Kidney (tissue), 14 donors: ENCODE measurements around the gene UBP1. TPM values are rescaled to one million over a fixed set of nuclear protein-coding genes. Genes with fewer than 3 reads are reported as not detected.
"Not testable (repeated sequence)": the region's sequence is repeated elsewhere in the genome, so short reads cannot be mapped to it uniquely, and the experiment has no call there.

Source experiments
- DNase-seq, 5 donors: peaks; one replicate each; pipeline ENCODE4 v3.0.0-alpha.2; 2013 to 2020
- FAIRE-seq: peaks from 2 replicates; lab custom pipeline; 2012; peaks lifted over from hg19 to GRCh38; lab: Jason Lieb, UNC
- H3K27ac ChIP-seq, 2 donors: one replicate each; pipeline ENCODE4 v1.7.0; 2013; ENCODE audit warnings: low read depth in 2 of 2, low read length in 2 of 2, inconsistent platforms in 1 of 2
- H3K27me3 ChIP-seq: one replicate; pipeline ENCODE4 v1.7.1; 2013; ENCODE audit warnings: low read length, inconsistent platforms; ENCODE audit not compliant: control insufficient read depth, insufficient read depth
- H3K36me3 ChIP-seq, 3 donors: one replicate each; pipeline versions ENCODE4 v1.7.0 to v1.7.1; 2013; ENCODE audit warnings: low read length in 3 of 3, control low read depth in 1 of 3, inconsistent platforms in 1 of 3; ENCODE audit not compliant: insufficient read depth in 3 of 3, control insufficient read depth in 2 of 3
- H3K4me1 ChIP-seq, 3 donors: one replicate each; pipeline versions ENCODE4 v1.7.0 to v1.7.1; 2013; ENCODE audit warnings: low read length in 3 of 3, inconsistent platforms in 1 of 3, low read depth in 1 of 3; ENCODE audit not compliant: control insufficient read depth in 2 of 3, insufficient read depth in 2 of 3
- H3K4me3 ChIP-seq, 3 donors: one replicate each; pipeline versions ENCODE4 v1.7.0 to v1.8.1; 2013; ENCODE audit warnings: low read length in 3 of 3, control low read depth in 1 of 3, inconsistent platforms in 1 of 3
- H3K9ac ChIP-seq, 3 donors: one replicate each; pipeline versions ENCODE4 v1.7.0 to v1.7.1; 2013; ENCODE audit warnings: low read length in 3 of 3, control low read depth in 1 of 3, inconsistent platforms in 1 of 3
- H3K9me3 ChIP-seq, 3 donors: one replicate each; pipeline versions ENCODE4 v1.7.0 to v1.7.1; 2013; ENCODE audit warnings: low read length in 3 of 3, control low read depth in 1 of 3, inconsistent platforms in 1 of 3; ENCODE audit not compliant: control insufficient read depth in 2 of 3, insufficient read depth in 1 of 3
- intact Hi-C: fragments of 100-400 bp; cut with DNase I; formaldehyde crosslinking; loops from one replicate; pipeline ENCODE4 v1.11.1; 2022
- polyA plus RNA-seq: library from polyadenylated mRNA; stranded (reverse); fragments of 350-450 nt; fragmentation: Illumina TruSeq; extraction: RNeasy Lipid Tissue Mini Kit (QIAGEN cat#74804); gene quantifications from one replicate; pipeline ENCODE4 v1.2.3, GENCODE V29; 2014; ENCODE audit warnings: low read depth, low replicate concordance; ENCODE audit not compliant: insufficient read depth
- total RNA-seq: library from RNA; stranded (reverse); fragmentation: NEBNext Ultra II Directional; extraction: Animal tissue kit (Norgen Biotek cat#: 25700); gene quantifications from one replicate; pipeline ENCODE4 v1.2.1, GENCODE V29; 2021
- TF ChIP-seq, protein P1 (sequence below): IDR thresholded peaks from 3 replicates; pipeline ENCODE4 v1.5.1; 2012; ENCODE audit warnings: mild to moderate bottlenecking, moderate library complexity, borderline replicate concordance; ENCODE audit not compliant: insufficient read depth; ENCODE audit errors: extremely low read depth
- donor health status: control.
- donor health status: control.
- donor health status: control.
- donor health status: control.
- donor health status: control.
- donor health status: DM: yes; HTN: yes; CAD: no.
- donor health status: Normal renal cell carcinoma (clear cell type).

Gene UBP1
- total and polyA plus RNA-seq, 2 donors from 2014 or later, result 20.4 to 57.0 TPM

DNA sequence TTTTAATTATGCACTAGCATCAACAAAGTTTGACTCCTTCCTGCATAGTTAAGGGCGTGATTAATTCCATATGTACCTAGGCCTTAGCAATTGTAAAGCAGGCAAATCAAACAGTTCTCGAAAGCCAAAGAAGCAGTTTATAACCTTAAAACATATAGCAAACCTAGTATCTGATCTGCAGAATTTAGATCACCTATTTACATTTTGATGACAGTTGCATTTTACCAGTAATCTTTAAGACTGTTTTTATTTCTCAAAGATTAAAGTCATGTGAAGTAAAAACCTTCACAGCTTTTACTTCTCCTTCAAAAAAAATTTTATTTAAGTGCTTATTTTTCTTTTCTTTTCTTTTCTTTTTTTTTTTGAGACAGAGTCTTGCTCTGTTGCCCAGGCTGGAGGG, 20.9 kb upstream of the UBP1 start:
- no peak overlapping the region for H3K27ac ChIP-seq
- no peak for FAIRE-seq
- TF ChIP-seq, protein P1, sequence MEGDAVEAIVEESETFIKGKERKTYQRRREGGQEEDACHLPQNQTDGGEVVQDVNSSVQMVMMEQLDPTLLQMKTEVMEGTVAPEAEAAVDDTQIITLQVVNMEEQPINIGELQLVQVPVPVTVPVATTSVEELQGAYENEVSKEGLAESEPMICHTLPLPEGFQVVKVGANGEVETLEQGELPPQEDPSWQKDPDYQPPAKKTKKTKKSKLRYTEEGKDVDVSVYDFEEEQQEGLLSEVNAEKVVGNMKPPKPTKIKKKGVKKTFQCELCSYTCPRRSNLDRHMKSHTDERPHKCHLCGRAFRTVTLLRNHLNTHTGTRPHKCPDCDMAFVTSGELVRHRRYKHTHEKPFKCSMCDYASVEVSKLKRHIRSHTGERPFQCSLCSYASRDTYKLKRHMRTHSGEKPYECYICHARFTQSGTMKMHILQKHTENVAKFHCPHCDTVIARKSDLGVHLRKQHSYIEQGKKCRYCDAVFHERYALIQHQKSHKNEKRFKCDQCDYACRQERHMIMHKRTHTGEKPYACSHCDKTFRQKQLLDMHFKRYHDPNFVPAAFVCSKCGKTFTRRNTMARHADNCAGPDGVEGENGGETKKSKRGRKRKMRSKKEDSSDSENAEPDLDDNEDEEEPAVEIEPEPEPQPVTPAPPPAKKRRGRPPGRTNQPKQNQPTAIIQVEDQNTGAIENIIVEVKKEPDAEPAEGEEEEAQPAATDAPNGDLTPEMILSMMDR, result no peak
- no peak for DNase-seq
- H3K4me1 ChIP-seq, result no peaks in the 10 kb centered on the region
- peaks cover 0 to 16% (median 0%) of the 10 kb centered on the region in 3 donors for H3K9me3 ChIP-seq
- H3K36me3 ChIP-seq, result no peaks in the 10 kb centered on the region
- H3K9ac ChIP-seq, result no peak overlapping the region
- no peak overlapping the region for H3K4me3 ChIP-seq
- intact Hi-C loops, result no loop called here
- no peaks in the 10 kb centered on the region for H3K27me3 ChIP-seq

DNA sequence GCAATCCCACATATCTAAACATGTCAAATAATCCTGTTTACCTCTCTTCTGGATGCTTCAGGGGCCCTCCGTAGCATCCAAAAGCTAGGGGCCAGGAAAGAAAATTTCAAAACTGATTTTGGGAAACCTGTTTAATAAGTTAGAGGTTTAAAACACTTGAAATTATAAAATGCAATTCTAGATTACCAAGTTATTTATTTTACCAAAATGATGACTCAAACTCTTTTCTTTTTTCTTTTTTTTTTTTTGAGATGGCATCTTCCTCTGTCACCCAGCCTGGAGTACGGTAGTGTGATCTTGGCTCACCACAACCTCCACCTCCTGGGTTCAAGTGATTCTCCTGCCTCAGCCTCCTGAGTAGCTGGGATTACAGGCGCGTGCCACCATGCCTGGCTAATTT, 19.4 kb upstream of the UBP1 start:
- intact Hi-C loops, H3K9ac ChIP-seq, H3K27ac ChIP-seq, DNase-seq, H3K4me3 ChIP-seq, FAIRE-seq, H3K4me1 ChIP-seq, H3K36me3 ChIP-seq, H3K27me3 ChIP-seq: not testable (repeated sequence)
- peaks cover 0 to 16% (median 0%) of the 10 kb centered on the region in 3 donors for H3K9me3 ChIP-seq

DNA sequence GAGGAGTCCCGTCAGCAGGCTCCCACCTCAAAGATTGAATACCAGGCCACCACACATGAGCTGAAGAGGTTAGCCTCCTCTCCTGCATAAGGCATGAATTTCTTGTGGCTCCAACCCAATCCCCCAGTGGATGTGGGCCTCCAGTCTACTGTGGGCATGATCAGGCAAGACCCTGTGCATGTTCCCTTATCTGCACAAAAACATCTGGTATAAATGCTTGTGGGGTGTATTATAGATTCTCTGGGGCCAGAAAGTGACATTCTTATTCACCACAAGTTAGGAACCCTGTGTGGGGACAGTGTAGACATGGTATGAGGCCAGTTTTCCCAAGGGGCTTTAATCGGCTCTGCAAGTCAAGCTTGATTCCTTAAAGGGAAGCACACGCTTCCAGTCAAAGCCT, 18.2 kb upstream of the UBP1 start:
- intact Hi-C loops, result no loop called here
- Histone ChIP-seq H3K9ac (no peak overlapping the region), H3K9me3 (peaks cover 0 to 16% (median 0%) of the 10 kb centered on the region in 3 donors), H3K36me3 (no peaks in the 10 kb centered on the region), H3K4me3 (no peak overlapping the region), H3K4me1 (no peaks in the 10 kb centered on the region), H3K27me3 (no peaks in the 10 kb centered on the region), H3K27ac (no peak overlapping the region)
- TF ChIP-seq, protein P1, result no peak
- DNase-seq (no peak), FAIRE-seq (no peak)

DNA sequence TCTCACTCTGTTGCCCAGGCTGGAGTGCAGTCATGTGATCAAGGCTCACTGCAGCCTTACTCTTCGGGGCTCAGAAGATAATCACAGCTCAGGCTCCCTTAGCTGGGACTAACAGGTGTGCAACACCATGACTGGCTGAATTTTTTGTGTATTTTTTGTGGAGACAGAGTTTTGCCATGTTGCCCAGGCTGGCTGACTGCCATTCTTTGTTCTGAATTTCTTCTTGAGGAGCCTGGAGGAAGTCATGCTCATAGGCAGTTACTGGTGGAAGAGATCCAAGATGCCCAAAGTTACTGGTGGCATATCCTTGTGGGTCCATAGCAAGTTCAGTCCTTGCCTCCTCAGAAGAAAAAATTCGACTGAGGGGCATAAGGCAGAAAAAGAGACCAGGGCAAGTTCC, 16.6 kb upstream of the UBP1 start:
- FAIRE-seq (no peak), DNase-seq (no peak)
- H3K27me3 ChIP-seq, result no peaks in the 10 kb centered on the region
- no peak overlapping the region for H3K4me3 ChIP-seq
- TF ChIP-seq, protein P1, result no peak
- H3K4me1 ChIP-seq, result no peaks in the 10 kb centered on the region
- no peak overlapping the region for H3K9ac ChIP-seq
- H3K27ac ChIP-seq, result no peak overlapping the region
- H3K36me3 ChIP-seq, result no peaks in the 10 kb centered on the region
- intact Hi-C loops, result no loop called here
- peaks cover 0 to 16% (median 0%) of the 10 kb centered on the region in 3 donors for H3K9me3 ChIP-seq
